ENCODE data around the gene MT1E. TPM values are rescaled to one million over a fixed set of nuclear protein-coding genes. Genes with fewer than 3 reads are reported as not detected.

Gene MT1E
- polyA plus RNA-seq, 1 experiment, result 188 TPM

DNA sequence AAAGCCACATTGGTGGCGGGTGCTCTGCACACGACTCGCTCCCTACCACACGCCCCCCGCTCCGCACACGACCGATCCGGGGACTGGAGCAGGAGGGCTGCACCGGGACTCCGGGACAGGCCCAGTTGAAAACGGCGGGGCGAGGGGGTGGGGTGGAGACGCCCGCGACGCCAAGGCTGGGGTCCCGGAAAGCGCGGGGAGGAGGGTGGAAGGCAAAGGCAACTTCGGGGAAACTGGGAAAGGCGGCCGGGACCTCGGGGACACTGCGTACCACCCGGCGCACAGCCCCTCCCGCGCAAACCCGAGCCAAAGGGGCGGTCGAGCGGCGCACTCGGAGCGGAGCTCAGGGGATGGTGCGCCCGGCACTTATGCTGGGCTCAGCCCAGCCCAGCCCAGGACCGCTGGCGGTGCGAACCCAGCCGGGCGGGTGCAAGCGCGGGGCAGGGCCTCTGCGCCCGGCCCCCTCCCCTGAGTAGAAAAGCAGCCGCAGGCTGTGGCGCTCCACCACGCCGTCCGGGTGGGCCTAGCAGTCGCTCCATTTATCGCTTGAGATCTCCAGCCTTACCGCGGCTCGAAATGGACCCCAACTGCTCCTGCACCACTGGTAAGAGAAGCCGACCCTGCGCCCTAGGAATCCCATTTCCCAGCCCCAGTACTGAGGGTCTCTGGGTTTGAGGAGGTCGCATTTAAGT, 6.7 kb downstream of the MT1E start, which contains the start of gene MT1M:
Gene MT1M (plus strand): TSS at position 504 of the 692 bp plus-strand sequence. CDS start 73 bp downstream, at position 577.
- no peak for DNase-seq (ENCODE audit: low read depth)
- CTCF ChIA-PET, result interaction anchor here (0.9 to 2.9 kb wide), 2 partner anchors 9 to 55 kb away, joined by 3 to 8 read pairs; no protein-coding TSS in a partner anchor

GRCh38 chr16:56632848-56633365, 7.3 kb downstream of the MT1E start:
- H3K27me3 ChIP-seq (ENCODE audit: control insufficient read depth, insufficient read depth, low read length), result peaks cover 38% of the 10 kb centered on the region
- H3K36me3 ChIP-seq (ENCODE audit: control insufficient read depth, insufficient read depth, low read length), result no peaks in the 10 kb centered on the region
- CTCF ChIA-PET, result interaction anchor here (0.9 to 2.9 kb wide), 2 partner anchors 9 to 55 kb away, joined by 3 to 8 read pairs; no protein-coding TSS in a partner anchor
- no peak overlapping the region for H3K4me3 ChIP-seq (ENCODE audit: low read depth, low read length)
- TF ChIP-seq CTCF (IDR thresholded peaks at IDR 0.05; ENCODE audit: insufficient read depth, low read depth, low read length), result no peak
- no peak for DNase-seq (ENCODE audit: low read depth)
- POLR2A ChIA-PET, result no interaction called here

More for the DNA sequence above, 6.7 kb downstream of the MT1E start, which contains the start of gene MT1M:
- peaks cover 34% of the 10 kb centered on the region for H3K27me3 ChIP-seq (ENCODE audit: control insufficient read depth, insufficient read depth, low read length)
- POLR2A ChIA-PET, result no interaction called here
- no peaks in the 10 kb centered on the region for H3K36me3 ChIP-seq (ENCODE audit: control insufficient read depth, insufficient read depth, low read length)
- TF ChIP-seq CTCF (IDR thresholded peaks at IDR 0.05; ENCODE audit: insufficient read depth, low read depth, low read length), result no peak
- H3K4me3 ChIP-seq (ENCODE audit: low read depth, low read length), result peak within 1 kb of the TSS; percentile 38

- ChIA-PET POLR2A (no interaction called here), CTCF (interaction anchor here (0.5 to 1.3 kb wide), 2 partner anchors 69 to 95 kb away, joined by 3 to 5 read pairs; no protein-coding TSS in a partner anchor)
- no peak for TF ChIP-seq CTCF (IDR thresholded peaks at IDR 0.05; ENCODE audit: insufficient read depth, low read depth, low read length)
- Histone ChIP-seq H3K27me3 (ENCODE audit: control insufficient read depth, insufficient read depth, low read length) (peaks cover 41% of the 10 kb centered on the region), H3K36me3 (ENCODE audit: control insufficient read depth, insufficient read depth, low read length) (no peaks in the 10 kb centered on the region), H3K4me3 (ENCODE audit: low read depth, low read length) (no peak overlapping the region)
- no peak for DNase-seq (ENCODE audit: low read depth)
These were observed 8.0 kb downstream of the MT1E start for GRCh38 chr16:56633535-56633934.

DNA sequence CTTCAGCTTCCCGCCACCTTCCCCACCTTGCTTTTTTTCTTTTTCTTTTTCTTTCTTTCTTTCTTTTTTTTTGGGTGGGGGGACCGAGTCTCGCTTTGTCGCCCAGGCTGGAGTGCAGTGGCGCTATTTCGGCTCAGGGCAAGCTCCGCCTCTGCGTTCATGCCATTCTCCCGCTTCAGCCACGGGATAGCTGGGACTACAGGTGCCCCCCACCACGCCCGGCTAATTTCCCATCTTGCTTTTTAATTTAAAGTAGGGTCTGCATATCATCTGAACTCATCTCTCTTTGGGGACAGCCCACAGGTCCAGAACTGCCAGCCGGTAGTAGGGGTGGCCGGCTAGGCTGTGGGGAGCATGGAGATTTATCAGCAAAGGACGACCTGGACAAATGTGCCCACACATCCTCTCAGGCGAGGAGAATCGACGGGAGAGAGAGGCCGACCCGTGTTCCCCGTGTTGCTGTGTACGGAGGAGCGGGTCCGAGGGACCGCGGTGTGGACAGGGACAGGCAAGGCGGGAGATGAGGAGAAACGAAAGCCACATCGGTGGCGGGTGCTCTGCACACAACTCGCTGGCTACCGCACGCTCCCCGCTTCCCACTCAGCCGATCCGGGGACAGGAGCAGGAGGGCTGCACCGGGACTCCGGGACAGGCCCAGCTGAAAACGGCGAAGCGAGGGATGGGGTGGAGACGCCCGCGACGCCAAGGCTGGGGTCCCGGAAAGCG, 9.3 kb downstream of the MT1E start:
- CTCF ChIA-PET, result interaction anchor here (1.3 kb wide), 1 partner anchor 67 kb away, joined by 5 read pairs; no protein-coding TSS in a partner anchor
- Histone ChIP-seq H3K4me3 (ENCODE audit: low read depth, low read length) (no peak overlapping the region), H3K36me3 (ENCODE audit: control insufficient read depth, insufficient read depth, low read length) (no peaks in the 10 kb centered on the region), H3K27me3 (ENCODE audit: control insufficient read depth, insufficient read depth, low read length) (peaks cover 41% of the 10 kb centered on the region)
- no peak for TF ChIP-seq CTCF (IDR thresholded peaks at IDR 0.05; ENCODE audit: insufficient read depth, low read depth, low read length)
- POLR2A ChIA-PET, result no interaction called here
- DNase-seq (ENCODE audit: low read depth), result no peak

GRCh38 chr16:56635441-56635967, 9.9 kb downstream of the MT1E start:
- no peak overlapping the region for H3K4me3 ChIP-seq (ENCODE audit: low read depth, low read length)
- CTCF ChIA-PET, result no interaction called here

More at GRCh38 chr16:56635441-56635967, 9.9 kb downstream of the MT1E start:
- POLR2A ChIA-PET, result no interaction called here
- Histone ChIP-seq H3K27me3 (ENCODE audit: control insufficient read depth, insufficient read depth, low read length) (peaks cover 41% of the 10 kb centered on the region), H3K36me3 (ENCODE audit: control insufficient read depth, insufficient read depth, low read length) (no peaks in the 10 kb centered on the region)
- DNase-seq (ENCODE audit: low read depth), result no peak
- TF ChIP-seq CTCF (IDR thresholded peaks at IDR 0.05; ENCODE audit: insufficient read depth, low read depth, low read length), result no peak
